ENCODE results near the gene PDSS2. TPM values are rescaled to one million over a fixed set of nuclear protein-coding genes. Genes with fewer than 3 reads are reported as not detected.
"Not testable (repeated sequence)": the region's sequence is repeated elsewhere in the genome, so short reads cannot be mapped to it uniquely, and the experiment has no call there.

PDSS2 gene
- total RNA-seq, 1 experiment from 2014 or later, result 16.1 TPM

DNA sequence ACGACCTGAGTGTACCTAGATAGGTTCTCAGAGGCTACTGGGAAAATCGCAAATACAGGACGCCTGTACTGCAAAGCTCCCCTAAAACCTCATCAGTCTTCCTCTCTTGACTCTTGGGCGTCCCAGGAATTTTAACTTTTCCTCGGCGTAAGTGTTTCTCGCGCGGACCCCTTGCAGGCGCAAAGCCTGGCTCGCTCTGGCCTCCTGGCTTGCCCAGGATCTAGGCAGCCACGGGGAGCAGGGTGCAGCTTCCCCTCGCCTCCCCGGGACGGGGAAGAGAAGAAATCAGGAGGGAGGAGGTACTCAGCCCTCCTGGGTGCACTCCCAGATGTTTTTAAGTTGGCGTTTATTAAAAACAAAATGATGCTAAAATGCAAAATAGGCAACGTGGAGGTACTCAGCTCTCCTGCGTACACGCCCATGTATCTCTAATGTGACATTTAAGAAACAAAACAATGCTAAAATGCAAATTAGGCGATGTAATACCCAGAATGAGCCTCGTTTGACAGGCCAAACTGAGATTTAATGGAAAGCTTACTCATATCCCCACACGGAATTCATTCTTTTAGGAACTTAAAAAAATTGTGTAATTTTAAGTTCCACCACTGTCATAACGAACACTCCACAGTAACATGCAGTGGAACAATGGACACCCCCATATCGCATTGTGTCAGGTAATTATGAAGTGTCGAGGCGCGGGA, 29.0 kb upstream of the PDSS2 start:
- peaks cover 38% of the 10 kb centered on the region for H3K27me3 ChIP-seq (replicated peaks; ENCODE audit: insufficient read depth, low read depth, low read length, poor library complexity)
- DNase-seq (ENCODE audit: low spot score), result no peak
- H3K4me1 ChIP-seq (ENCODE audit: insufficient read depth, low read length, poor library complexity, severe bottlenecking), result peaks cover 14% of the 10 kb centered on the region
- no peaks in the 10 kb centered on the region for H3K36me3 ChIP-seq (ENCODE audit: insufficient read depth, low read length, poor library complexity, severe bottlenecking)
- ChIA-PET CTCF (no interaction called here), POLR2A (ENCODE audit: low non-redundant PET) (no interaction called here)
- H3K9me3 ChIP-seq (ENCODE audit: low read depth, low read length, poor library complexity, severe bottlenecking), result no peaks in the 10 kb centered on the region
- TF ChIP-seq, protein P1, sequence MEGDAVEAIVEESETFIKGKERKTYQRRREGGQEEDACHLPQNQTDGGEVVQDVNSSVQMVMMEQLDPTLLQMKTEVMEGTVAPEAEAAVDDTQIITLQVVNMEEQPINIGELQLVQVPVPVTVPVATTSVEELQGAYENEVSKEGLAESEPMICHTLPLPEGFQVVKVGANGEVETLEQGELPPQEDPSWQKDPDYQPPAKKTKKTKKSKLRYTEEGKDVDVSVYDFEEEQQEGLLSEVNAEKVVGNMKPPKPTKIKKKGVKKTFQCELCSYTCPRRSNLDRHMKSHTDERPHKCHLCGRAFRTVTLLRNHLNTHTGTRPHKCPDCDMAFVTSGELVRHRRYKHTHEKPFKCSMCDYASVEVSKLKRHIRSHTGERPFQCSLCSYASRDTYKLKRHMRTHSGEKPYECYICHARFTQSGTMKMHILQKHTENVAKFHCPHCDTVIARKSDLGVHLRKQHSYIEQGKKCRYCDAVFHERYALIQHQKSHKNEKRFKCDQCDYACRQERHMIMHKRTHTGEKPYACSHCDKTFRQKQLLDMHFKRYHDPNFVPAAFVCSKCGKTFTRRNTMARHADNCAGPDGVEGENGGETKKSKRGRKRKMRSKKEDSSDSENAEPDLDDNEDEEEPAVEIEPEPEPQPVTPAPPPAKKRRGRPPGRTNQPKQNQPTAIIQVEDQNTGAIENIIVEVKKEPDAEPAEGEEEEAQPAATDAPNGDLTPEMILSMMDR (conservative IDR thresholded peaks at IDR 0.05; ENCODE audit: low read depth, low read length), result no peak
- no peak for TF ChIP-seq EZH2 (IDR thresholded peaks at IDR 0.05; ENCODE audit: borderline replicate concordance, low read depth, low read length, poor library complexity, severe bottlenecking)
- BruUV-seq (replicated peaks), result no TSS peak
- H3K4me3 ChIP-seq (ENCODE audit: low read depth, low read length, poor library complexity, severe bottlenecking), result peak overlapping the region; percentile 68
- intact Hi-C loops (cut with micrococcal nuclease; ENCODE audit: unreplicated experiment), result loop anchor here (10.0 kb wide), 1 partner anchor 166 kb away; no protein-coding TSS in a partner anchor
- H3K27ac ChIP-seq (ENCODE audit: low read depth, low read length, poor library complexity, severe bottlenecking), result no peak overlapping the region

GRCh38 chr6:107485157-107485556, 25.8 kb upstream of the PDSS2 start:
- intact Hi-C loops (cut with micrococcal nuclease; ENCODE audit: unreplicated experiment), result loop anchor here (10.0 kb wide), 1 partner anchor 170 kb away; no protein-coding TSS in a partner anchor
- Histone ChIP-seq H3K9me3 (ENCODE audit: low read depth, low read length, poor library complexity, severe bottlenecking) (no peaks in the 10 kb centered on the region), H3K27me3 (replicated peaks; ENCODE audit: insufficient read depth, low read depth, low read length, poor library complexity) (peaks cover 22% of the 10 kb centered on the region), H3K36me3 (ENCODE audit: insufficient read depth, low read length, poor library complexity, severe bottlenecking) (no peaks in the 10 kb centered on the region), H3K4me3 (ENCODE audit: low read depth, low read length, poor library complexity, severe bottlenecking) (no peak overlapping the region), H3K4me1 (ENCODE audit: insufficient read depth, low read length, poor library complexity, severe bottlenecking) (peaks cover 5% of the 10 kb centered on the region), H3K27ac (ENCODE audit: low read depth, low read length, poor library complexity, severe bottlenecking) (no peak overlapping the region)
- ChIA-PET CTCF (no interaction called here), POLR2A (ENCODE audit: low non-redundant PET) (no interaction called here)
- BruUV-seq (replicated peaks), result no TSS peak
- DNase-seq (ENCODE audit: low spot score), result peak; percentile 5
- no peak for TF ChIP-seq EZH2 (IDR thresholded peaks at IDR 0.05; ENCODE audit: borderline replicate concordance, low read depth, low read length, poor library complexity, severe bottlenecking)
- TF ChIP-seq, protein P1 (conservative IDR thresholded peaks at IDR 0.05; ENCODE audit: low read depth, low read length), result no peak

- Histone ChIP-seq H3K27ac (ENCODE audit: low read depth, low read length, poor library complexity, severe bottlenecking) (no peak overlapping the region), H3K36me3 (ENCODE audit: insufficient read depth, low read length, poor library complexity, severe bottlenecking) (no peaks in the 10 kb centered on the region), H3K9me3 (ENCODE audit: low read depth, low read length, poor library complexity, severe bottlenecking) (no peaks in the 10 kb centered on the region), H3K27me3 (replicated peaks; ENCODE audit: insufficient read depth, low read depth, low read length, poor library complexity) (peaks cover 3% of the 10 kb centered on the region), H3K4me3 (ENCODE audit: low read depth, low read length, poor library complexity, severe bottlenecking) (no peak overlapping the region), H3K4me1 (ENCODE audit: insufficient read depth, low read length, poor library complexity, severe bottlenecking) (no peaks in the 10 kb centered on the region)
- BruUV-seq (replicated peaks), result no TSS peak
- ChIA-PET POLR2A (ENCODE audit: low non-redundant PET) (interaction anchor here (0.6 kb wide), 1 partner anchor 131 kb away, joined by 3 read pairs; no protein-coding TSS in a partner anchor), CTCF (no interaction called here)
- intact Hi-C loops (cut with micrococcal nuclease; ENCODE audit: unreplicated experiment), result no loop called here
- TF ChIP-seq EZH2 (IDR thresholded peaks at IDR 0.05; ENCODE audit: borderline replicate concordance, low read depth, low read length, poor library complexity, severe bottlenecking), result no peak
- TF ChIP-seq, protein P1 (conservative IDR thresholded peaks at IDR 0.05; ENCODE audit: low read depth, low read length), result no peak
- no peak for DNase-seq (ENCODE audit: low spot score)
Observed at GRCh38 chr6:107479089-107479690, 19.8 kb upstream of the PDSS2 start.

DNA sequence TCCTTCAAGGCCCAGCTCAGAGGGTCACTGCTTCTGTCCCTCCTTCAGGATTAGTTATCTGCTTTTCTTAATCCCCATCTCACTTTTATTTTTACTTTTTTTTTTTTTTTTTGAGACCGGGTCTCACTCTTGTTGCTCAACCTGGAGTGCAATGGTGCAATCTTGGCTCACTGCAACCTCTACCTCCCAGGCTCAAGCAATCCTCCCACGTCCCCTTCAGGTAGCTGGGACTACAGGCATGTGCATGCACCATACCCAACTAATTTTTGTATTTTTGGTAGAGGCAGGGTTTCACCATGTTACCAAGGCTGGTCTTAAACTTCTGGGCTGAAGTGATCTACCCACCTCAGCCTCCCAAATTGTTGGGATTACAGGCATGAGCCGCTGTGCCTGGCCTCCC, 16.5 kb upstream of the PDSS2 start:
- H3K4me1 ChIP-seq (ENCODE audit: insufficient read depth, low read length, poor library complexity, severe bottlenecking); CTCF ChIA-PET; H3K27ac ChIP-seq (ENCODE audit: low read depth, low read length, poor library complexity, severe bottlenecking); DNase-seq (ENCODE audit: low spot score); H3K4me3 ChIP-seq (ENCODE audit: low read depth, low read length, poor library complexity, severe bottlenecking); H3K27me3 ChIP-seq (replicated peaks; ENCODE audit: insufficient read depth, low read depth, low read length, poor library complexity); H3K36me3 ChIP-seq (ENCODE audit: insufficient read depth, low read length, poor library complexity, severe bottlenecking); BruUV-seq (replicated peaks); H3K9me3 ChIP-seq (ENCODE audit: low read depth, low read length, poor library complexity, severe bottlenecking); POLR2A ChIA-PET (ENCODE audit: low non-redundant PET); intact Hi-C loops (cut with micrococcal nuclease; ENCODE audit: unreplicated experiment): not testable (repeated sequence)

DNA sequence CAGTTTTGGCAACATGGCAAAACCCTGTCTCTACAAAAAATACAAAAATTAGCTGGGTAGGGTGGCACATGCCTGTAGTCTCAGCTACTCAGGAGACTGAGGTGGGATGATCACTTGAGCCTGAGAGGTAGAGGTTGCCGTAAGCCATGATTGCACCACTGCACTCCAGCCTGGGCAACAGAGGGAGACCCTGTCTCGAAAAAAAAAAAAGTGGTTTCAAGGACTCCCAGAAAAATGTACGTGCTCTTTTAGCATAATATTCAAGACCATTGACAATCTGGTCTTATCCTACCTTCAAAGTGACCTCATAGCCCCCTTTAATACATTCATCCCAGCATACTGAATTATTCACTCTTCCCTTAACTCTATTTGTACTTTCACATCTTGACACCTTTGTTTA, 16.0 kb upstream of the PDSS2 start:
- H3K9me3 ChIP-seq (ENCODE audit: low read depth, low read length, poor library complexity, severe bottlenecking); CTCF ChIA-PET; DNase-seq (ENCODE audit: low spot score); H3K4me3 ChIP-seq (ENCODE audit: low read depth, low read length, poor library complexity, severe bottlenecking); H3K4me1 ChIP-seq (ENCODE audit: insufficient read depth, low read length, poor library complexity, severe bottlenecking); intact Hi-C loops (cut with micrococcal nuclease; ENCODE audit: unreplicated experiment); POLR2A ChIA-PET (ENCODE audit: low non-redundant PET); H3K27me3 ChIP-seq (replicated peaks; ENCODE audit: insufficient read depth, low read depth, low read length, poor library complexity); H3K27ac ChIP-seq (ENCODE audit: low read depth, low read length, poor library complexity, severe bottlenecking); BruUV-seq (replicated peaks); H3K36me3 ChIP-seq (ENCODE audit: insufficient read depth, low read length, poor library complexity, severe bottlenecking): not testable (repeated sequence)
